Small intestine (tissue), 7 donors: ENCODE data around the gene CRYBG1. TPM values are rescaled to one million over a fixed set of nuclear protein-coding genes. Genes with fewer than 3 reads are reported as not detected.

ENCODE experiments used
- DNase-seq, 2 donors: peaks; one replicate each; pipeline versions ENCODE4 v3.0.0 to v3.0.0-alpha.2; 2013
- FAIRE-seq: peaks from 2 replicates; lab custom pipeline; 2012; peaks lifted over from hg19 to GRCh38; lab: Jason Lieb, UNC
- H3K27ac ChIP-seq, 3 donors: one replicate each; pipeline ENCODE4 v1.5.1; 2013; ENCODE audit warnings: low read length in 2 of 3, mild to moderate bottlenecking in 2 of 3, control low read depth in 1 of 3, inconsistent platforms in 1 of 3, low read depth in 1 of 3, moderate library complexity in 1 of 3
- H3K27me3 ChIP-seq, 3 donors: one replicate each; pipeline ENCODE4 v1.6.1; 2013; ENCODE audit warnings: low read length in 3 of 3, inconsistent platforms in 1 of 3; ENCODE audit not compliant: control insufficient read depth in 3 of 3, insufficient read depth in 3 of 3
- H3K36me3 ChIP-seq, 3 donors: one replicate each; pipeline ENCODE4 v1.6.1; 2013; ENCODE audit warnings: low read length in 3 of 3, inconsistent platforms in 1 of 3, low read depth in 1 of 3, mild to moderate bottlenecking in 1 of 3, moderate library complexity in 1 of 3; ENCODE audit not compliant: control insufficient read depth in 3 of 3, insufficient read depth in 2 of 3
- H3K4me1 ChIP-seq, 3 donors: one replicate each; pipeline ENCODE4 v1.6.1; 2013; ENCODE audit warnings: low read length in 2 of 3, inconsistent platforms in 1 of 3, low read depth in 1 of 3, mild to moderate bottlenecking in 1 of 3, moderate library complexity in 1 of 3; ENCODE audit not compliant: control insufficient read depth in 3 of 3, insufficient read depth in 2 of 3
- H3K4me3 ChIP-seq, 3 donors: one replicate each; pipeline ENCODE4 v1.5.1; 2013; ENCODE audit warnings: low read length in 3 of 3, control low read depth in 1 of 3, inconsistent platforms in 1 of 3, low read depth in 1 of 3, mild to moderate bottlenecking in 1 of 3, moderate library complexity in 1 of 3
- H3K9me3 ChIP-seq, 2 donors: one replicate each; pipeline ENCODE4 v1.6.1; 2013; ENCODE audit warnings: low read depth in 1 of 2, low read length in 1 of 2; ENCODE audit not compliant: control insufficient read depth in 2 of 2, insufficient read depth in 1 of 2
- WGBS, 3 donors: extraction: QIAGEN DNeasy Blood & Tissue Kit; methylation state at CpG; one replicate each; pipeline ENCODE4 v1.1.7; 2013; 5-methylcytosine and 5-hydroxymethylcytosine counted together
- polyA plus RNA-seq, 4 donors: library from polyadenylated mRNA; stranded (reverse) in 3 of 4; unstranded in 1 of 4; fragments of 200-250 nt in 3 of 4; fragments of 120-200 nt in 1 of 4; gene quantifications; one replicate each; pipeline versions ENCODE4 v1.2.1 to v1.2.3, GENCODE V29; 2013
- donor health status: healthy with polysubstance abuse.
- donor health status: control.
- donor health status: control.
- donor health status: Bipolar disorder and iron deficiency.
- donor health status: healthy.

The CRYBG1 gene
- polyA plus RNA-seq, 4 donors: 13.2 to 33.9 (median 23.6) TPM

DNA sequence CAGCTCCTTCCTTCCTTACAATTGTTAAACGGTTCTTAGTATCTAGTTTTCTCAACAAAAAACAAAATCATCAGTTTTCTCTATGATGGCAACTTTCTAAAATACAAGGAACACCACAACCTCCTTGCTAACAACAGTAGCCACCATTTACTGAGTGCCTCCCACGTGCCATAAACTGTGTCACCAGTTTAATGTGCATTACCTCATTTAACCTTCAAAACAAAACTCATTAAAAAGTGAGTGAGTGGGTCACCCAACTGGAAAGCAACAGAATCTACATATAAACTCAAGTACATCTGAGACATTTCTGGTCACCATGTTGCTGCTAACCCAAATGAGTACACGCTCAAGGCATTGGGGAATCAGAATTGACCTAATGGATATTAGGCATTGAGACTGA is 257.8 kb downstream of the CRYBG1 start:
- WGBS, 3 donors: 65 to 77% (median 69%) methylated on average over 3 of the region's 3 CpGs
- H3K9me3 ChIP-seq: peaks cover 0 to 4% of the 10 kb centered on the region in 2 donors
- H3K4me3 ChIP-seq: no peak overlapping the region
- no peak overlapping the region for H3K27ac ChIP-seq
- DNase-seq: no peak
- H3K27me3 ChIP-seq: no peaks in the 10 kb centered on the region
- peaks cover 2 to 7% (median 2%) of the 10 kb centered on the region in 3 donors for H3K36me3 ChIP-seq
- H3K4me1 ChIP-seq: no peaks in the 10 kb centered on the region
- no peak for FAIRE-seq

GRCh38 chr6:106619223-106619622 is 258.7 kb downstream of the CRYBG1 start:
- DNase-seq (no peak), FAIRE-seq (no peak)
- no peaks in the 10 kb centered on the region for H3K4me1 ChIP-seq
- H3K9me3 ChIP-seq: peaks cover 0 to 4% of the 10 kb centered on the region in 2 donors
- 74 to 95% (median 74%) methylated on average over 1 of the region's 1 CpG for WGBS, 3 donors
- H3K36me3 ChIP-seq: peaks cover 2 to 7% (median 2%) of the 10 kb centered on the region in 3 donors
- no peak overlapping the region for H3K4me3 ChIP-seq
- H3K27me3 ChIP-seq: no peaks in the 10 kb centered on the region
- H3K27ac ChIP-seq: no peak overlapping the region

DNA sequence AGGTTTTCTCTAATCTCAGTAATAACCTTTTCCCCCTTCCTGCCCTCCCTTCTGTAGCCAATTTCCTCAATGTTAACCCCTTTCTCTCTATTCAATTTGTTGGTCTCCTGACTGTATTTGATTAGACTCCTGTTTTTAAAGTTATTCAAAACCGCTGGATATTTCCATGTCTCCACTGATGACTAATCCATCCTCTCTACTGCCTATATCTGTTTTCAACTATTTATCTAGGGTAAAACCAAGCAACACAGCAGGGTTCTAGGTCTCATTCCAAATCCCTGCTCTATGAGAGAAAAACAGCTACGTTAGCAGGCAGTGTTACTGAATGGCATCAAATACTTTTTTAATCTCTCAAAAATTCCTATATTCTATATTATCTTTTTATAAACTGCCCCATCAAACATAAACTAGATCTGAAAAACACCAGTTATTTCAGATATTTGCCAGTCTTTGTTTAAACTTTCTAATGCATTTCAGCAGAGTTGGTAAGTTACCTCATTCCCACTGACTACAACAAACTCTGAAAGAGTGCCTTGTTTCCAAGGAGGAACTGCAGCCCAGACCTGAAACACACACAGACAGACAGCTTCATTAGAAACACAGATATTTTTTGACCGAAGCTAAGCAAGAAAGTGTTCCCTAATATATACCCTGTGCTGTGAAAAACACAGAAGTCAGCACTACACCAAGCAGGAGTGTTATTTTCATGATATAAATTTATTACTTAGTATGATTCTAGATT is 260.6 kb downstream of the CRYBG1 start:
- 86 to 97% (median 95%) methylated on average over 3 of the region's 3 CpGs for WGBS, 3 donors
- H3K36me3 ChIP-seq: peaks cover 2 to 4% (median 2%) of the 10 kb centered on the region in 3 donors
- FAIRE-seq (no peak), DNase-seq (no peak)
- peaks cover 0 to 4% of the 10 kb centered on the region in 2 donors for H3K9me3 ChIP-seq
- H3K4me1 ChIP-seq: no peaks in the 10 kb centered on the region
- no peak overlapping the region for H3K27ac ChIP-seq
- H3K27me3 ChIP-seq: no peaks in the 10 kb centered on the region
- H3K4me3 ChIP-seq: no peak overlapping the region

Other genes with a start within 250 kb of the CRYBG1 start
- gene ATG5, start 35.0 kb upstream of the CRYBG1 start, polyA plus RNA-seq: 10 to 100 TPM; 24.1 to 36.4 (median 33.5) TPM